Left kidney (tissue), 2 donors: ENCODE data around the gene CRHR2. TPM values are rescaled to one million over a fixed set of nuclear protein-coding genes. Genes with fewer than 3 reads are reported as not detected.

Experiments used
- DNase-seq: peaks from one replicate; pipeline ENCODE4 v3.0.0-alpha.2; 2013
- polyA plus RNA-seq: library from polyadenylated mRNA; unstranded; fragments of 120-200 nt; gene quantifications from one replicate; pipeline ENCODE4 v1.2.1, GENCODE V29; 2013; ENCODE audit not compliant: insufficient read length

The CRHR2 gene
- polyA plus RNA-seq, 1 donor = 0.07 TPM

DNA sequence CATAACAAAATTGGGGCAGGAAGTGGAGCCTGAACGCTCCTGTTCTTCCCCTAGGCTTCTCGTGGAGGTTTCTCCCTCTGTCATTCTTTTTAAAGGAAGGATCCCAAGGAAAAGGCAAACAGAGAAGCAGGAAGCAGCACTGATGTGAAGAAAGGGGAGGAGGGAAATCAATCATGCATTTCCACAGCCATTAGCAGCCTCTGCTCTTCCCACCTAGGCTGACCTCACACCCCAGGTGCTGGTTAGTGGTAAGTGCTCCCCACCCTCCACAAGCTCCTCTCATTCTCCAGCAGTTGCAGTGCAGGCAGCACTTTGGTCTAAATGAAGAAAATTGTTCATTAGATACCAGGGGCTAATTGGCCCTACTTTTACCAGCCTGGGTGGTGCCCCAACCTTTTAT lies 2.6 kb downstream of the CRHR2 start:
- no peak for DNase-seq

GRCh38 chr7:30678805-30679204 lies 3.5 kb downstream of the CRHR2 start:
- no peak for DNase-seq

- no peak for DNase-seq
Observed at GRCh38 chr7:30674876-30675275, 7.4 kb downstream of the CRHR2 start.

GRCh38 chr7:30674420-30674819 lies 7.8 kb downstream of the CRHR2 start:
- no peak for DNase-seq

DNA sequence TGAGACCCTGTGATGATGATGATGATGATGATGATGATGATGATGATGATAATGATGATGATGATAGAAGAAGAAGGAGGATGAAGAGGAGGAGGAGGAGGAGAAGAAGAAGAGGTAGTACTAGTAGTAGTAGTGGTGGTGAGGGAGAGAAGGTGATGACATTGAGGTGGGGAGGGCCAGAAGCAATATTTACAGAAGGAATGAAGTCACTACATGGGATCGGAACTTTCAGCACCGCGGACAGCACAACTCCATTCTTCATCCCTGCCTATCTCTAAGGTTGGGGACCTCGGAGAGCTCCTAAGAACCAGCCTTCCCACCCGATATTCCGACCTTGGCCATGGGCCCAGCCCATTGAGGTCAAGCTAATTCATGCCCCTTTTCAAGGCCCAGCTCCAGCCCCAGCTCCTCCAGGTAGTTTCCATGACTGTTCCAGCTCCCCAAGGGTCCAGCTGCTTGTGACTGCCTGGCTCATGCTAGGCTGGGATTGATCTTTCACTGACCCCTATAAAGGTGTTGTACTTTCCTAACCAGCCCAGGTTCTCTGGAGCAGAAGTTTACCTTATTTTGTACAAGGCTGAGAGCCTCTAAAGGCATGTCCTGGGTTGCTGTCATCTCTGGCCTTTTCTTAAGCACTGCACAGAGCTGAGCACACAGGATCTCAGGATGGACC lies 10.3 kb downstream of the CRHR2 start:
- DNase-seq = peak; percentile 86

DNA sequence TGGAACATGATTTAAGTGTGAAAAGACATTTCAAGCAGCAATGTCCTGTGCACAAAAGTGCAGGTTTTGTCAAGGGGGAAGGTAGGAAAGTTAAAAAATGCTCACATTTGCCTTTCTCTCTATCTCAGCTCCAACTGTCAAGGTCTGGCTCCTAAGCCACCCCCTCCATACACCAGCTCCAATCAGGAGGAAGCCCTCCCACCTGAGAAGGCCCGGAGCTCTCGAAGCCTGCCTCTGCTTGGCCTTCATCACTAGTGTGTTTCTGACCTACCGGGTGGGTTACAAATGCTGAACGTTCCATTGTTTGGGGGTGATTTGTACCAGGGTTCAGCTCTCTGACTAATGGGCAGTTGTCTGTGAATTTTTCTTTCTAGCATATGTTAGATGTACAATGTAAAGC lies 14.2 kb downstream of the CRHR2 start:
- no peak for DNase-seq

DNA sequence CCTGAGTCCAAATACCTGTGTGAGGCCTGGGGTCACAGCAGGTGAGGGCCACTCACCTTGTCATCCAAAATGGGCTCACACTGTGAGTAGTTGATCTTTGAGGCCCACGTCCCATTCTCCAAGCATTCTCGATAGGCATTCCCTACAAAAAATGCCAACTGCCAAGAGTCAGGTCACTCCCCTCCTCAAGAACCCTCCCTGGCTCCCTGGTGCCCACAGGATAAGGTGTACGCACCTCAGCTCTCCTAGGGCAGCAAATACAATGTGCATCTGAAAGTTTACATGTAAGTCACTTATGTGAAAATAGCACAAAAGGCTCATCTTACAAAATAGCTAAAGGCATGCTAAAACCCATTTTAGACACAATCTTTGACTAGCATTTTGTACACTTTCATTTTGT lies 15.1 kb downstream of the CRHR2 start:
- no peak for DNase-seq

- no peak for DNase-seq
Observed at GRCh38 chr7:30665449-30665848, 16.8 kb downstream of the CRHR2 start.

- no peak for DNase-seq
Observed at GRCh38 chr7:30665043-30665442, 17.2 kb downstream of the CRHR2 start.

GRCh38 chr7:30664184-30664885 lies 17.9 kb downstream of the CRHR2 start:
- no peak for DNase-seq

- no peak for DNase-seq
Observed at GRCh38 chr7:30663414-30663813, 18.8 kb downstream of the CRHR2 start.

- DNase-seq = no peak
Observed at GRCh38 chr7:30662431-30662939, 19.8 kb downstream of the CRHR2 start.

GRCh38 chr7:30661926-30662325 lies 20.3 kb downstream of the CRHR2 start:
- no peak for DNase-seq

DNA sequence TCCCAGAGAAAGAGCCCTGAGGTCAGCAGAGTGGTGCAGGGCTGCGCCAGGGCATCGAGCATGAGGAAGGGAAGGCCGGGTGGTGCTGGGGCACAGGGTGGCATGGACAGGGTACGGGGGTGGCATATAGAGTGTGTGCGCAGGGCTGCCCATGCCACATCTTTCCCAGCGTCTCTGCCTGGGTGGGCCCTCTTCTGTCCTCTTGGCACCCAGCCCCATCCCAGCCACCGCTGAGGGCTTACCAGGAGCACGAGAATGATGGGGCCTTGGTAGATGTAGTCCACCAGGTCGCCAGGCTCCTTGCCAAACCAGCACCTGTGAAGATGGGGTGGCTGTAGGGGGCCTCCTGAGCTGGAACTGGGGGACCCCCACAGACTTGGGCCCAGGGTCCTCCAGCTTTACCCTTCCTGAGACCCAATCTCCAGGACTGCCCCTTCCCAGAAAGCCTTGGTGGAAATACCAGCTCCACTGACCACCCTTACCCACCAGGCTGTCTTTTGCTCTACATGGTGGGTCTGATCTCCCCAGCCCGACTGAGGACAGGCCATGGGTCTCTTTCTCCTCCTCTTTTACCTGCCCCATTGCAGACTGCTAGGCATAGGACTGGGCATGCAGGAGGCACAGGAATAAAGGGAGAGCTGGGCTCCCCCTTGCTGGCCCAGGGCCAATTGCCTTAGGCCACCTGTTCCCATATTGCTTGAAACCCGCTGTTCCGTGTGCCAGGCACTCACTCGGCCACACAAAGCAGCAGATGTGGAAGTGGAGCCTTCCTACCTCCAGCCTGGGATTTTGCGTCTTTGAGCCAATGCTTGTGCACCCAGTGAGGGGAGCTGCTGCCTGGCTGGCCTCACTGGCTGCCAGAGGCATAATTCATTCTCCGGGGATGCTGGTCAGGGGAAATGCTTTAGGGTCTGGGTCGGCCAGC lies 21.7 kb downstream of the CRHR2 start:
- DNase-seq = no peak

GRCh38 chr7:30659312-30659711 lies 22.9 kb downstream of the CRHR2 start:
- no peak for DNase-seq

GRCh38 chr7:30658479-30659074 lies 23.7 kb downstream of the CRHR2 start:
- DNase-seq = no peak

GRCh38 chr7:30657131-30657530 lies 25.1 kb downstream of the CRHR2 start:
- no peak for DNase-seq

- DNase-seq = no peak
Observed at GRCh38 chr7:30656006-30656957, 26.0 kb downstream of the CRHR2 start.

DNA sequence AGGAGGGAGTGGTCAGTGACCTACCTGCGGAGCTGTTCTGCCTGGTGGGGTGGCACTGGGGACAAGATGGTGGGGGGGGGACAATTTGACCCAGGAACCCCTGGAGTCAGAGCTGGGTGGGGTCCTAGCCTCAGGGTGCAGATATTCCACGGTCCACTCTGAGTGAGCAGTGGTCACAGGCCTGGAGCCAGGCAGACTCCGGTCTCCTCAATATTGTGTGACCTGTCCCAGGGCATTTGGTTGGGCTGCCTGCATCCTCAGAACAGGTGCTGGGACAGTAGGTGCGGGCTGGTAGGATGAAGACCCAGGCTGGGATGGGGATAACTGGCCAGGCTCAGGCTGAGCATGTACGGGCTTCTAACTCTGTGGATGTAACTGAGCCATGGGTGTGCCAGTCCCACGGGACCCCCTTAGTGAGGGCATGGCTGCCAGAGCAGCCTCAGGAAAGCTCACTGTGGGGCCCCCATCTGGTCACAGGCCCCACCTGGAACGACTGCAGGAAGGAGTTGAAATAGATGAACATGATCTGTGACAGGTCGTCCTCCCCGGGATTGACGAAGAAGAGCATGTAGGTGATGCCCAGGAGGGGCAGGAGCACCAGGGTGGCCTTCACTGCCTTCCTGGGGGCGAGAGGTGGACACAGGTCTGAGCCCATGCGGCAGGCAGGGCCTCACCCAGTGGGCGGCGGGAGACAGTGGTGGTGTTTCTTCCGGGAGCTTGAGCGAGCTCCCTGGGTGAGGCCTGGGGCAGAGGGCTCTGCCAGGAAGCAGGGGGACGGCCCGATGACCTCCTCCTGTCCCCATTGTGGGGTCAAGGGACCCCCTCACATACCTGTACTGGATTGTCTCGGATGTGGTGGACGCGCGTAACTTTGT lies 26.9 kb downstream of the CRHR2 start:
- no peak for DNase-seq
